KOPT-K1 (cell line): ENCODE measurements around the gene ATP12A.
"Not testable (repeated sequence)": the region's sequence is repeated elsewhere in the genome, so short reads cannot be mapped to it uniquely, and the experiment has no call there.

Experiments used
- H3K27ac ChIP-seq: fragments of 200-600 bp; sonication (generic); 2 replicates; pipeline ENCODE4 v1.5.1; 2016; ENCODE audit warnings: antibody characterized with exemption, mild to moderate bottlenecking, low read depth, low read length; ENCODE audit not compliant: poor library complexity, severe bottlenecking
- H3K36me3 ChIP-seq: fragments of 200-600 bp; sonication (generic); 2 replicates; pipeline ENCODE4 v1.5.1; 2017; ENCODE audit warnings: antibody characterized with exemption, mild to moderate bottlenecking, low read length, moderate library complexity; ENCODE audit not compliant: insufficient read depth
- H3K9me3 ChIP-seq: fragments of 200-600 bp; sonication (generic); 2 replicates; pipeline ENCODE4 v1.5.1; 2017; ENCODE audit warnings: antibody characterized with exemption, low read length, mild to moderate bottlenecking; ENCODE audit not compliant: insufficient read depth, poor library complexity, severe bottlenecking

ATP12A gene

DNA sequence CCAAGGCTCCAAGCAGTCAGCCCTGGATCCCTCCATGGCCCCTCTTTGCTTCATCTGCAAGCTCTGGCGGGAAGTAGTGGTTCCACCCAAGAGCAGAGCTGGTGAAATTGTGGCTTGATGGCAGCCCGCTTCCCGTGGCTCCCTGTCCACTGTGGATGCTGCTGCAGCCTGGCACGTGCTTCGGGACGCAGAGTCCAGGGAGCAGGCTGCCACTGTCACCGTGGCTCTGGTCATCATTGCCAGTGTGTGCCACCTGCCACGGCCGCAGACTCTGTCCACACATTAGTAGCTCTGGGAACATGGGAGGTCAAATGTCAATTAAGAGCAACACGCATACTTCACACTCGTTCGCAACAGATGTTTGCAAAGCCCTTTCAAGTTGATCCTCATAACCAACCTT, 43.0 kb downstream of the ATP12A start:
- no peaks in the 10 kb centered on the region for H3K9me3 ChIP-seq
- no peaks in the 10 kb centered on the region for H3K36me3 ChIP-seq
- no peak overlapping the region for H3K27ac ChIP-seq

- Histone ChIP-seq H3K27ac (no peak overlapping the region), H3K36me3 (no peaks in the 10 kb centered on the region), H3K9me3 (no peaks in the 10 kb centered on the region)
These were observed 44.5 kb downstream of the ATP12A start for GRCh38 chr13:24724714-24725113.

- Histone ChIP-seq H3K27ac (no peak overlapping the region), H3K9me3 (no peaks in the 10 kb centered on the region), H3K36me3 (no peaks in the 10 kb centered on the region)
These were observed 45.2 kb downstream of the ATP12A start for GRCh38 chr13:24725379-24725778.

DNA sequence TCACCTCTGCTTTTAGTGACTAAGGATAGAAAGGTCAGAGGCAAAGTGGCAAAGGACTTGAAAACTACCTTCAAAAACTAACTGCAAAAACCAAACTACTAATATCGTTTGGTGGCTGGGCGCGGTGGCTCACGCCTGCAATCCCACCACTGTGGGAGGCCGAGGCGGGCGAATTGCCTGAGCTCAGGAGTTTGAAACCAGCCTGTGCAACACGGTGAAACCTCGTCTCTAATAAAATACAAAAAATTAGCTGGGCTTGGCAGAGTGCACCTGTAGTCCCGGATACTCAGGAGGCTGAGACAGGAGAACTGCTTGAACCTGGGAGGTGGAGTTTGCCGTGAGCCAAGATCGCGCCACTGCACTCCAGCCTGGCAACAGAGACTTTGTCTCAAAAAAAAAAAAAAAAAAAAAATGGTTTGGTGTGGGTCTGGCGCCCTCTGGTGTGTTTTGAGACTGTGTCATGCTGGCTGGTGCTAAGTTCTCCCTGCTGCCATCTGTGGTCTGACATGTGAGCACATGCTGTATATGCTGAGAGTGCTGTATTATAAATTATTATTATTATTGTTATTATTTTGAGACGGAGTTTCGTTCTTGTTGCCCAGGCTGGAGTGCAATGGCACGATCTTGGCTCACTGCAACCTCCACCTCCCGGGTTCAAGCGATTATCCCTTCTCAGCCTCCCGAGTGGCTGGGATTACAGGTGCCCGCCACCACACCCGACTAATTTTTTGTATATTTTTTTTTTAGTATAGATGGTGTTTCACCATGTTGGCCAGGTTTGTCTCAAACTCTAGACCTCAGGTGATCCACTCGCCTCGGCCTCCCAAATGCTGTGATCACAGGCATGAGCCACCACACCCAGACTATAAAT, 47.8 kb downstream of the ATP12A start:
- Histone ChIP-seq H3K36me3 (no peaks in the 10 kb centered on the region), H3K9me3 (no peaks in the 10 kb centered on the region), H3K27ac (no peak overlapping the region)

DNA sequence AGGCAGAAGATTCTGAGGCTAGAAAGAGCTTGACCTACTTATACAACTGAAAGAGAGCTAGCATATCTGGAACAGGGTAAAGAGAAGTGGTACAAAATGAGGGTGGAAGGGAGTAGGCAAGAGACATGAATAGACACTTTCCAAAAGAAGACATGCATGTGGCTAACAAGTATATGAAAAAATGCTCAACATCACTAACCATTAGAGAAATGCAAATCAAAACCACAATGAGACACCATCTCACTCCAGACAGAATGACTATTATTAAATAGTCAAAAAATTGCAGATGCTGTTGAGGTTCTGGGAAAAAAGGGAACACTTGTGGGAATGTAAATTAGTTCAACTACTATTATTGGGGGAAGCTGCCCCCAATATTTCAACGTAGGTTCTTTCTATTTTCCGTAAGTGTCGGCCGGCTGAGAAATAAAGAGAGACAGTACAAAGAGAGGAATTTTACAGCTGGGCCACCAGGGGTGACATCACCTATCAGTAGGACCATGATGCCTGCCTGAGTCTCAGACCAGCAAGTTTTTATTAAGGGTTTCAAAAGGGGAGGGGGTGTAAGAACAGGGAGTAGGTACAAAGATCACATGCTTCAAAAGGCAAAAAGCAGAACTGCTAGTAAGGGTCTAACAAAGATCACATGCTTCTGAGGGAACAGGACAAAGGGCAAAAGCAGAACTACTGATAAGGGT, 50.8 kb downstream of the ATP12A start:
- H3K27ac ChIP-seq, H3K9me3 ChIP-seq: not testable (repeated sequence)

GRCh38 chr13:24734950-24735349, 54.7 kb downstream of the ATP12A start:
- Histone ChIP-seq H3K9me3 (no peaks in the 10 kb centered on the region), H3K27ac (no peak overlapping the region), H3K36me3 (no peaks in the 10 kb centered on the region)

More for the DNA sequence above, 50.8 kb downstream of the ATP12A start:
- not testable (repeated sequence) for H3K36me3 ChIP-seq

DNA sequence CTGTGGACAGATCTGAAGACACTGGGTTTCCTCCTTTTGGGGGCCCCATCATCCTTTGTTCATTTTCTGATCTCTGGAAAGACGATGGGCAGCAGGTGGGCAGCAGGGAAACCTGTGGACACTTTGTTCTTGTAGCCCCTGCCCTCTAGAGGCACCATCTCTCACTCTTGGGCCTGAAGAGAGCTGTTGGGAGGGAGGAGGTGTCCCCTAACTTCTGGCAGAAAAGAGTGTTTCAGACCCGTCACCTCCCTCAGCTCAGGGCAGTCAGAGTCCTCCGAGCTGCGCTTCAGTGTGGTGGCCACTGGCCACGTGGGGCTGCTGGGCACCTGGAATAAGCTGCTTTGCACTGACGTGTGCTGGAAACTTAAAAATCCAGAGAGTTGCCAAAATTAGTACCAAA, 56.8 kb downstream of the ATP12A start:
- Histone ChIP-seq H3K27ac (no peak overlapping the region), H3K9me3 (no peaks in the 10 kb centered on the region), H3K36me3 (no peaks in the 10 kb centered on the region)

- H3K27ac ChIP-seq, result no peak overlapping the region
- no peaks in the 10 kb centered on the region for H3K36me3 ChIP-seq
- no peaks in the 10 kb centered on the region for H3K9me3 ChIP-seq
These were observed 58.2 kb downstream of the ATP12A start for GRCh38 chr13:24738366-24738847.

DNA sequence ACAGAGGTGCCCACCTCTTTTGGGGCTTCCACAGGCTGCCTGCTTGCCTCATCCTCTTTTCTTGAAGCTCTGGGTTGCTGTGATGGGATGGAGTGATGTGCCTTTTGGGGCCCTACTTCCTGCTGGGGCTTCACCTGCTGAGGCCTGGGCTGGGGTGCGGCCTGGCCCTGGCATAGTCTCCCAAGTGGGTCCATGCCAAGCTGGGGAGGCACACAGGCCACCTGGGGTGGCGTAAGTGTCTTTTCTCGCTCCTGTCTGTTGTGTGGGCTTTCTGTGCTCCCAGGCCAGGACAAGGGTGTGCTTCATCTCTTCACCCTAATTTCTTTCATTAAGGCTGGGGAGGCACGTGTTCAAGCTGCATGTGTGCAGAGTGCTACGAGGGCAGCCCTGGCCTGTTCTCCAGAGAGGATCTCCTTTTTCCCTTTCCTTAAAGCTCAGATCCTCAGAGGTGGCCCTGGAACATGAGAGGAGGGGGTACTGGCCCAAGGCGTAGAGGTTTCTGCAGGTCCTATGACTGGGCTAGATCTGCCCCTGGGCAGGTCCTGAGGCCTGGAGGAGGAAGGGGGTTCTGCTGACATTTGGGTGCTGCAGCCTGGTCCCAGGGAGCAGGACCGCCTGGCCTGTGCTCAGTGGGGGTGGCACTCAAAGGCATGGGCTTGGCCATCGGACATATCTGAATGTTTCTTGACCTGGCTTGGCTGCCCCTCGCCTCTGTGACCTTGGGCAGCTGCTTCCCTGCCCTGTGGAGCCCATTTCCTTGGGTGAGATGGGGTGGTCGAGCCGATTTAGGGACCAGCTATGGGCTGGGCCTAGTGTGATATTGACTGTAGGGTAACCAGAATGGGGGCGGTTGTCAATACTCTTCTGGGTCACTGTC, 60.0 kb downstream of the ATP12A start:
- Histone ChIP-seq H3K27ac (no peak overlapping the region), H3K9me3 (no peaks in the 10 kb centered on the region), H3K36me3 (no peaks in the 10 kb centered on the region)

DNA sequence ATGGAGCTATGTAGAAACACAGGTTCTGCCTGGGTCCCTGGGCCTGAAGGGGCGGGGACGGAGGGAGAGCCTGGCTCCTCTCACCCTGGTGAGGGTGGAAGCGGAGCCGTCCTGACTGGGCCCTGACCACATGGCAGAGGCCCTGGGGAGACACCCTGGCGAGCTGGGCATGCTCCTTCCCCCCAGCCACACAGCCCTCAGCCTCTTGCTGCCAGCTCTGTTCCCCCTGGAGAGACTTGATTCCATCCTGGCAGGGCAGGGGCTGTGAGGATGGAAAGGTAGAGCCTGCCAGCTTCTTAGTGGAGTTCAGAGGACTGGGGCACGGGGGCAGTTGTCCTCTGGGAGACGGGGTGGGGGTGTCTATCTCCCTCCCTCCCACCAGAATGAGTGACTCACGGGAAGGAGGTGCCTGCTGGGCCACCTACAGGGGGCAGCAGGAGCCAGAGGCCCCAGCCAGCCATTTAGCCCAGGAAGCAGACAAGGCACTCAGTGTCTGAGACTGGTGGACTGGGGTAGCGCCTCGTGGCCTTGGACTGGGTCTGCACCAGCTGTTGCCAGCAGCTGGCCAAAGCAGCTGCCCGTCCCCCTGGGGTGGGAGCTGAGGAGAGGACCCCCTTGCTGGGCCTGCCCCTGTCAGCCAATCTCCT, 60.9 kb downstream of the ATP12A start:
- no peaks in the 10 kb centered on the region for H3K9me3 ChIP-seq
- H3K27ac ChIP-seq, result no peak overlapping the region

GRCh38 chr13:24741791-24742190, 61.6 kb downstream of the ATP12A start:
- H3K9me3 ChIP-seq, result no peaks in the 10 kb centered on the region
- no peak overlapping the region for H3K27ac ChIP-seq
- H3K36me3 ChIP-seq, result no peaks in the 10 kb centered on the region

More for the DNA sequence above, 60.9 kb downstream of the ATP12A start:
- H3K36me3 ChIP-seq, result no peaks in the 10 kb centered on the region

DNA sequence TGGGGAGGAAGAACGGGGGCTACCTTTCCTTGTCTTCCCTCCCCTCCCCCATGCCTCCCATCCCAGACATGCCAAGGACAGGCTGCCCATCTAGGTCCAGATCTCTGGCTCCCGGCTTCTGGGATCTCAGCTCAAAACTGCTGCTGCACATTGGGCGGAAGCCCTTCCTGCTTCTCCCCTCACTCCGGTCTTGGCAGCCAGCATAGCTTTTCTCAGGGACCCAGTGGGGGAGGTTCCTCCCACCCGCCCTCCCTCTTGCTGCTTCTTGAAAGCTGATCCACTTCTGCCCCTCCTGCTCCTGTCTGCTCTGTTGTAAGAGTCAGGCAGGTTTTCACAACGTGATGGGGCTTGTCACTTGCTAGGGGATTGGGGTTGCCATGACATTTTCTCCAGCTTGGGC, 62.1 kb downstream of the ATP12A start:
- no peak overlapping the region for H3K27ac ChIP-seq
- no peaks in the 10 kb centered on the region for H3K9me3 ChIP-seq
- no peaks in the 10 kb centered on the region for H3K36me3 ChIP-seq

DNA sequence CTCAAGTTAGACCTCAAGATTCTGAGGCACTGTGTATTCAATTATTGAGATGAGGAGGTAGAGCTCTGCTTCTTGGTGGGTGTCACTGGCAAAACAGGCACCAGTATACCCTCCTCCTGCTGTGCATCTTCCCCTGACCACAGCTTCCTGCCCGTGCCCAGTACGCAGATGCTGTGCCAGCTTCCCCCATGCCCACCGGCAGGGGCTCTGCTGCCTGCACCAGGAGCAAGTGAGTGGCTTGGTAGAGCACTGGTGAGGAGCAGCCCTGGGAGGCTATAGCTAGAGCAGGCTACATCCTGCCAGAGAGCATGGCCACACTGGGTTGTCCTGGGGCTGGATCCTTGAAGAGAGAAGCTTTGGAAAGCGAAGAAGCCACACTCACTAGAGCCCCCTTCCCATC, 62.8 kb downstream of the ATP12A start:
- no peaks in the 10 kb centered on the region for H3K9me3 ChIP-seq
- H3K27ac ChIP-seq, result no peak overlapping the region
- no peaks in the 10 kb centered on the region for H3K36me3 ChIP-seq

GRCh38 chr13:24744247-24744646, 64.0 kb downstream of the ATP12A start:
- no peak overlapping the region for H3K27ac ChIP-seq
- no peaks in the 10 kb centered on the region for H3K9me3 ChIP-seq

More at GRCh38 chr13:24744247-24744646, 64.0 kb downstream of the ATP12A start:
- H3K36me3 ChIP-seq, result no peaks in the 10 kb centered on the region
